ENCODE data around the gene HCLS1. TPM values are rescaled to one million over a fixed set of nuclear protein-coding genes. Genes with fewer than 3 reads are reported as not detected.

The HCLS1 gene
- total RNA-seq, 1 experiment from 2014 or later: 1.2 TPM

- Histone ChIP-seq H4K8ac (replicated peaks; ENCODE audit: insufficient read length, low read depth, low read length) (no peak overlapping the region), H3T11ph (ENCODE audit: low read length) (no peak overlapping the region), H2BK5ac (ENCODE audit: insufficient read length, low read length) (no peak overlapping the region), H2AK5ac (ENCODE audit: insufficient read length, low read length) (no peak overlapping the region), H3K23me2 (ENCODE audit: insufficient read length, low read depth, low read length, poor library complexity, severe bottlenecking) (no peaks in the 10 kb centered on the region), H3K56ac (ENCODE audit: insufficient read length, low read depth, low read length) (no peak overlapping the region), H4K20me1 (ENCODE audit: control insufficient read depth, insufficient read depth, insufficient read length) (no peaks in the 10 kb centered on the region), H3K79me1 (ENCODE audit: insufficient read depth, low read depth, low read length, poor library complexity, severe bottlenecking) (no peaks in the 10 kb centered on the region), H3K27ac (ENCODE audit: insufficient read length, low read depth, low read length) (no peak overlapping the region), H3K27me3 (ENCODE audit: insufficient read depth, low read length) (no peaks in the 10 kb centered on the region), H4K5ac (ENCODE audit: insufficient read length, low read depth, low read length) (no peak overlapping the region), H3K9me3 (ENCODE audit: control insufficient read depth, low read depth, low read length) (no peaks in the 10 kb centered on the region), H3K23ac (ENCODE audit: insufficient read length, low read depth, low read length) (no peak overlapping the region), H4K91ac (ENCODE audit: insufficient read length, low read depth, low read length) (no peak overlapping the region), H2BK120ac (ENCODE audit: low read depth, low read length, poor library complexity, severe bottlenecking) (no peak overlapping the region), H3K4me1 (ENCODE audit: insufficient read depth, low read length) (no peaks in the 10 kb centered on the region; the same call in 1 of the 2 replicates), H2BK20ac (ENCODE audit: low read depth, low read length, poor library complexity, severe bottlenecking) (no peak overlapping the region), H3K14ac (ENCODE audit: insufficient read depth, low read length) (no peak overlapping the region), H2BK15ac (ENCODE audit: low read depth, low read length) (no peak overlapping the region), H3K79me2 (ENCODE audit: insufficient read depth, low read length) (no peaks in the 10 kb centered on the region), H2AFZ (ENCODE audit: low read length) (no peak overlapping the region), H3K9ac (ENCODE audit: extremely low read depth, insufficient read length, low read length) (no peak overlapping the region), H3K4ac (ENCODE audit: low read depth, low read length) (no peak overlapping the region), H3K18ac (ENCODE audit: insufficient read length, low read depth, low read length) (no peak overlapping the region), H2BK12ac (ENCODE audit: insufficient read length, low read depth, low read length) (no peak overlapping the region), H3K4me2 (ENCODE audit: insufficient read depth, insufficient read length, low read length) (no peak overlapping the region)
- Mint-ChIP-seq H3K9me3 (no peaks in the 10 kb centered on the region), H3K4me3 (no peak overlapping the region), H3K27ac (no peak overlapping the region; a peak in 1 of 7 replicates), H3K4me1 (peaks cover 11% of the 10 kb centered on the region in 2 experiments), H3K27me3 (ENCODE audit: low read depth) (no peaks in the 10 kb centered on the region), H3K36me3 (ENCODE audit: insufficient read depth in 1 of 3, low read depth in 3 of 3) (peaks cover 4 to 19% (median 9%) of the 10 kb centered on the region in 3 experiments; a peak in 6 of 7 replicates)
- TF ChIP-seq, protein P1, sequence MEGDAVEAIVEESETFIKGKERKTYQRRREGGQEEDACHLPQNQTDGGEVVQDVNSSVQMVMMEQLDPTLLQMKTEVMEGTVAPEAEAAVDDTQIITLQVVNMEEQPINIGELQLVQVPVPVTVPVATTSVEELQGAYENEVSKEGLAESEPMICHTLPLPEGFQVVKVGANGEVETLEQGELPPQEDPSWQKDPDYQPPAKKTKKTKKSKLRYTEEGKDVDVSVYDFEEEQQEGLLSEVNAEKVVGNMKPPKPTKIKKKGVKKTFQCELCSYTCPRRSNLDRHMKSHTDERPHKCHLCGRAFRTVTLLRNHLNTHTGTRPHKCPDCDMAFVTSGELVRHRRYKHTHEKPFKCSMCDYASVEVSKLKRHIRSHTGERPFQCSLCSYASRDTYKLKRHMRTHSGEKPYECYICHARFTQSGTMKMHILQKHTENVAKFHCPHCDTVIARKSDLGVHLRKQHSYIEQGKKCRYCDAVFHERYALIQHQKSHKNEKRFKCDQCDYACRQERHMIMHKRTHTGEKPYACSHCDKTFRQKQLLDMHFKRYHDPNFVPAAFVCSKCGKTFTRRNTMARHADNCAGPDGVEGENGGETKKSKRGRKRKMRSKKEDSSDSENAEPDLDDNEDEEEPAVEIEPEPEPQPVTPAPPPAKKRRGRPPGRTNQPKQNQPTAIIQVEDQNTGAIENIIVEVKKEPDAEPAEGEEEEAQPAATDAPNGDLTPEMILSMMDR (conservative IDR thresholded peaks at IDR 0.05): no peak
- no peak for DNase-seq
- no CpG with 5 or more reads among the region's 3 CpGs for WGBS (ENCODE audit: extremely low coverage, insufficient read length, low lambda C conversion rate)
These were observed 1.1 kb downstream of the HCLS1 start for GRCh38 chr3:121659586-121659985.

Measured in H9 (cell line).